ENCODE measurements around the gene SLC27A6.

The SLC27A6 gene

GRCh38 chr5:129069292-129069691, 104.0 kb downstream of the SLC27A6 start:
- no peak for DNase-seq

- DNase-seq = no peak
Measured at GRCh38 chr5:129073111-129073510, 107.8 kb downstream of the SLC27A6 start.

GRCh38 chr5:129074903-129075302, 109.6 kb downstream of the SLC27A6 start:
- no peak for DNase-seq

- DNase-seq = no peak
Measured at GRCh38 chr5:129077433-129078075, 112.3 kb downstream of the SLC27A6 start.

GRCh38 chr5:129078247-129078646, 113.0 kb downstream of the SLC27A6 start:
- no peak for DNase-seq

GRCh38 chr5:129078660-129079059, 113.4 kb downstream of the SLC27A6 start:
- no peak for DNase-seq

GRCh38 chr5:129079496-129079895, 114.2 kb downstream of the SLC27A6 start:
- DNase-seq = no peak

- DNase-seq = no peak
Measured at GRCh38 chr5:129080766-129081165, 115.5 kb downstream of the SLC27A6 start.

GRCh38 chr5:129082225-129083136, 117.2 kb downstream of the SLC27A6 start:
- DNase-seq = no peak

All from stimulated activated CD8-positive, alpha-beta memory T cell treated with anti-CD3 and anti-CD28 coated beads, Interleukin-4, amount 100 ng/mL, for 48 hours (primary cell).